Measurements from ENCODE around the gene SDF4.

Gene SDF4

GRCh38 chr1:1181129-1181937 is 50.5 kb downstream of the SDF4 start:
- peaks cover 0 to 3% of the 10 kb centered on the region in 2 donors for H3K9me3 ChIP-seq (replicated peaks in 1 of 2; ENCODE audit: control insufficient read depth in 2 of 2, insufficient read depth in 1 of 2, low read depth in 1 of 2, low read length in 2 of 2)
- WGBS, 2 donors (ENCODE audit: extremely low coverage in 2 of 2, insufficient read length in 2 of 2, insufficient replicate concordance in 1 of 2), result no CpG with 5 or more reads among the region's 26 CpGs

GRCh38 chr1:1179983-1180861 is 51.6 kb downstream of the SDF4 start:
- WGBS, 2 donors (ENCODE audit: extremely low coverage in 2 of 2, insufficient read length in 2 of 2, insufficient replicate concordance in 1 of 2), result no CpG with 5 or more reads among the region's 51 CpGs
- H4K91ac ChIP-seq (ENCODE audit: low read depth, low read length, poor library complexity), result no peak overlapping the region
- peaks cover 6% of the 10 kb centered on the region for H3K79me1 ChIP-seq (ENCODE audit: low read depth, low read length)
- no peak overlapping the region for H4K8ac ChIP-seq (ENCODE audit: low read depth, low read length)
- no peak overlapping the region for H3K4ac ChIP-seq (ENCODE audit: low read length)
- H3K27me3 ChIP-seq (ENCODE audit: control insufficient read depth in 3 of 3, insufficient read depth in 3 of 3, low read depth in 1 of 3, low read length in 3 of 3), result peaks cover 0 to 32% (median 10%) of the 10 kb centered on the region in 3 experiments
- no peak overlapping the region for H2BK5ac ChIP-seq (ENCODE audit: low read length)
- no peak overlapping the region for H3K27ac ChIP-seq (replicated peaks; ENCODE audit: low read length)
- H3K9me3 ChIP-seq (replicated peaks in 1 of 2; ENCODE audit: control insufficient read depth in 2 of 2, insufficient read depth in 1 of 2, low read depth in 1 of 2, low read length in 2 of 2), result peaks cover 0 to 6% of the 10 kb centered on the region in 2 donors
- H3K14ac ChIP-seq (ENCODE audit: low read length), result peak overlapping the region; percentile 38
- no peaks in the 10 kb centered on the region for H3K36me3 ChIP-seq (replicated peaks in 1 of 2; ENCODE audit: control insufficient read depth in 2 of 2, insufficient read depth in 2 of 2, low read length in 2 of 2)
- H3K4me1 ChIP-seq (ENCODE audit: control insufficient read depth in 2 of 2, insufficient read depth in 1 of 2, low read depth in 1 of 2, low read length in 2 of 2), result peaks cover 6 to 8% of the 10 kb centered on the region in 2 donors
- no peak overlapping the region for H2BK12ac ChIP-seq (ENCODE audit: low read length)
- peak overlapping the region; percentile 37 for H2BK15ac ChIP-seq (ENCODE audit: low read length)
- H3K23ac ChIP-seq (ENCODE audit: low read depth, low read length, poor library complexity), result no peak overlapping the region
- H3K18ac ChIP-seq (ENCODE audit: low read length), result peak overlapping the region; percentile 71
- no peak overlapping the region for H3K4me2 ChIP-seq (ENCODE audit: insufficient read depth, low read length, poor library complexity, severe bottlenecking)
- DNase-seq (ENCODE audit: low spot score), result no peak
- no peak overlapping the region for H3K4me3 ChIP-seq (ENCODE audit: low read length in 2 of 2)
- H2BK120ac ChIP-seq (ENCODE audit: low read depth, low read length), result no peak overlapping the region
- H2AK5ac ChIP-seq (ENCODE audit: low read depth, low read length), result peak overlapping the region; percentile 75
- peak overlapping the region; percentile 81 for H3K9ac ChIP-seq (ENCODE audit: low read depth, low read length, poor library complexity)
- no peak overlapping the region for H2AFZ ChIP-seq (ENCODE audit: low read length)

More at GRCh38 chr1:1181129-1181937, 50.5 kb downstream of the SDF4 start:
- Histone ChIP-seq H2AK5ac (ENCODE audit: low read depth, low read length) (peak overlapping the region; percentile 96), H2BK120ac (ENCODE audit: low read depth, low read length) (no peak overlapping the region), H3K36me3 (replicated peaks in 1 of 2; ENCODE audit: control insufficient read depth in 2 of 2, insufficient read depth in 2 of 2, low read length in 2 of 2) (no peaks in the 10 kb centered on the region), H4K91ac (ENCODE audit: low read depth, low read length, poor library complexity) (no peak overlapping the region), H3K27ac (replicated peaks; ENCODE audit: low read length) (no peak overlapping the region), H4K8ac (ENCODE audit: low read depth, low read length) (no peak overlapping the region), H3K18ac (ENCODE audit: low read length) (peak overlapping the region; percentile 76), H2BK15ac (ENCODE audit: low read length) (peak overlapping the region; percentile 75), H3K4me1 (ENCODE audit: control insufficient read depth in 2 of 2, insufficient read depth in 1 of 2, low read depth in 1 of 2, low read length in 2 of 2) (peaks cover 6% of the 10 kb centered on the region in 2 donors), H2BK5ac (ENCODE audit: low read length) (peak overlapping the region; percentile 35), H3K4ac (ENCODE audit: low read length) (peak overlapping the region; percentile 53), H3K4me3 (ENCODE audit: low read length in 2 of 2) (peak overlapping the region in 1 of 2 donors; percentile 64), H2AFZ (ENCODE audit: low read length) (peak overlapping the region; percentile 71), H3K14ac (ENCODE audit: low read length) (peak overlapping the region; percentile 21), H2BK12ac (ENCODE audit: low read length) (no peak overlapping the region), H3K9ac (ENCODE audit: low read depth, low read length, poor library complexity) (peak overlapping the region; percentile 77), H3K79me1 (ENCODE audit: low read depth, low read length) (peaks cover 5% of the 10 kb centered on the region), H3K23ac (ENCODE audit: low read depth, low read length, poor library complexity) (no peak overlapping the region), H3K4me2 (ENCODE audit: insufficient read depth, low read length, poor library complexity, severe bottlenecking) (no peak overlapping the region), H3K27me3 (ENCODE audit: control insufficient read depth in 3 of 3, insufficient read depth in 3 of 3, low read depth in 1 of 3, low read length in 3 of 3) (peaks cover 0 to 21% (median 4%) of the 10 kb centered on the region in 3 experiments)
- DNase-seq (ENCODE audit: low spot score), result no peak

- H3K9me3 ChIP-seq (replicated peaks in 1 of 2; ENCODE audit: control insufficient read depth in 2 of 2, insufficient read depth in 1 of 2, low read depth in 1 of 2, low read length in 2 of 2), result peaks cover 0 to 7% of the 10 kb centered on the region in 2 donors
- DNase-seq (ENCODE audit: low spot score), result no peak
- peak overlapping the region; percentile 96 for H2AK5ac ChIP-seq (ENCODE audit: low read depth, low read length)
- no peaks in the 10 kb centered on the region for H3K36me3 ChIP-seq (replicated peaks in 1 of 2; ENCODE audit: control insufficient read depth in 2 of 2, insufficient read depth in 2 of 2, low read length in 2 of 2)
- H3K9ac ChIP-seq (ENCODE audit: low read depth, low read length, poor library complexity), result no peak overlapping the region
- H3K79me1 ChIP-seq (ENCODE audit: low read depth, low read length), result peaks cover 6% of the 10 kb centered on the region
- H2BK15ac ChIP-seq (ENCODE audit: low read length), result peak overlapping the region; percentile 89
- H2BK5ac ChIP-seq (ENCODE audit: low read length), result no peak overlapping the region
- H4K8ac ChIP-seq (ENCODE audit: low read depth, low read length), result no peak overlapping the region
- no peak overlapping the region for H2BK12ac ChIP-seq (ENCODE audit: low read length)
- H2AFZ ChIP-seq (ENCODE audit: low read length), result no peak overlapping the region
- H3K27me3 ChIP-seq (ENCODE audit: control insufficient read depth in 3 of 3, insufficient read depth in 3 of 3, low read depth in 1 of 3, low read length in 3 of 3), result peaks cover 0 to 33% (median 10%) of the 10 kb centered on the region in 3 experiments
- peak overlapping the region; percentile 48 for H3K18ac ChIP-seq (ENCODE audit: low read length)
- peaks cover 6 to 8% of the 10 kb centered on the region in 2 donors for H3K4me1 ChIP-seq (ENCODE audit: control insufficient read depth in 2 of 2, insufficient read depth in 1 of 2, low read depth in 1 of 2, low read length in 2 of 2)
- peak overlapping the region; percentile 89 for H3K23ac ChIP-seq (ENCODE audit: low read depth, low read length, poor library complexity)
- H4K91ac ChIP-seq (ENCODE audit: low read depth, low read length, poor library complexity), result no peak overlapping the region
- no peak overlapping the region for H3K27ac ChIP-seq (replicated peaks; ENCODE audit: low read length)
- peak overlapping the region; percentile 56 for H3K14ac ChIP-seq (ENCODE audit: low read length)
- no peak overlapping the region for H3K4ac ChIP-seq (ENCODE audit: low read length)
- H3K4me3 ChIP-seq (ENCODE audit: low read length in 2 of 2), result no peak overlapping the region
- no peak overlapping the region for H2BK120ac ChIP-seq (ENCODE audit: low read depth, low read length)
- no peak overlapping the region for H3K4me2 ChIP-seq (ENCODE audit: insufficient read depth, low read length, poor library complexity, severe bottlenecking)
- no CpG with 5 or more reads among the region's 25 CpGs for WGBS, 2 donors (ENCODE audit: extremely low coverage in 2 of 2, insufficient read length in 2 of 2, insufficient replicate concordance in 1 of 2)
Observed at GRCh38 chr1:1179346-1179982, 52.3 kb downstream of the SDF4 start.

Measured in neuronal stem cell (in vitro differentiated cells).